HepG2 (cell line): ENCODE results near the gene TMA7B. TPM values are rescaled to one million over a fixed set of nuclear protein-coding genes. Genes with fewer than 3 reads are reported as not detected.

Source experiments
- ATAC-seq: fragments of 200-7000 bp; cut with Tn5 transposase; 3 replicates; pipeline ENCODE4 v1.9.1; 2020; ENCODE audit warnings: mild to moderate bottlenecking, moderate library complexity
- BruUV-seq: library from RNA; stranded (reverse); fragments of 400-500 nt; replicated peaks from 2 replicates; lab custom pipeline; 2021; lab: Mats Ljungman, UMichigan
- CTCF ChIA-PET: fragments of 300-600 bp; formaldehyde crosslinking; extraction: SDS; loops from one replicate; lab custom pipeline; 2021; ENCODE audit warnings: low total read pairs, inconsistent platforms, low intra/inter-chr PET ratio; lab: Yijun Ruan, JAX
- POLR2A ChIA-PET: fragments of 350-600 bp; sonication (Branson Sonifier 250); formaldehyde crosslinking; loops from one replicate; lab custom pipeline; 2020; ENCODE audit warnings: antibody characterized with exemption, inconsistent platforms; lab: Yijun Ruan, JAX
- DNase-seq: peaks from one replicate; pipeline ENCODE4 v3.0.0-alpha.2; 2015; ENCODE audit warnings: low spot score
- FAIRE-seq: peaks from 3 replicates; lab custom pipeline; 2011; peaks lifted over from hg19 to GRCh38; lab: Jason Lieb, UNC
- H2AFZ ChIP-seq: one replicate; pipeline ENCODE4 v1.6.1; 2011; ENCODE audit warnings: low read length, inconsistent platforms
- H3K27ac ChIP-seq: fragments of 300-600 bp; 3 replicates; pipeline ENCODE4 v1.8.0; 2011; ENCODE audit warnings: mixed run types, mild to moderate bottlenecking, mixed read lengths, low read length, inconsistent platforms; ENCODE audit not compliant: insufficient read depth; ENCODE audit errors: extremely low read length
- H3K27me3 ChIP-seq, 2 experiments: fragments of 200-600 bp in 1 of 2; 2 replicates in 1 of 2; 3 replicates in 1 of 2; pipeline versions ENCODE4 v1.6.0 to v1.8.0; 2011; ENCODE audit warnings: low read length in 2 of 2, mild to moderate bottlenecking in 2 of 2, moderate library complexity in 2 of 2, inconsistent platforms in 1 of 2; ENCODE audit not compliant: insufficient read depth in 2 of 2, control insufficient read depth in 1 of 2
- H3K36me3 ChIP-seq, 2 experiments: fragments of 200-600 bp in 1 of 2; replicated peaks in 1 of 2; 2 replicates in 1 of 2; 3 replicates in 1 of 2; pipeline versions ENCODE4 v1.5.1 to v1.8.0; 2011; ENCODE audit warnings: low read length in 2 of 2, inconsistent platforms in 1 of 2; ENCODE audit not compliant: insufficient read depth in 2 of 2, control insufficient read depth in 1 of 2
- H3K4me1 ChIP-seq: 2 replicates; pipeline ENCODE4 v1.5.1; 2012; ENCODE audit warnings: low read length, inconsistent platforms; ENCODE audit not compliant: insufficient read depth
- H3K4me2 ChIP-seq: 2 replicates; pipeline ENCODE4 v1.6.0; 2011; ENCODE audit warnings: low read depth, low read length, inconsistent platforms
- H3K4me3 ChIP-seq, 3 experiments: fragments of 200-600 bp in 1 of 3; sonication (generic), shearing (Covaris generic) in 1 of 3; replicated peaks in 1 of 3; 2 replicates each; pipeline ENCODE4 v1.5.1; 2011 to 2016; ENCODE audit warnings: low read length in 3 of 3, inconsistent platforms in 2 of 3, low read depth in 2 of 3, mild to moderate bottlenecking in 2 of 3, control low read depth in 1 of 3, mixed read lengths in 1 of 3; ENCODE audit not compliant: insufficient read depth in 1 of 3
- H3K79me2 ChIP-seq: one replicate; pipeline ENCODE4 v1.6.1; 2011; ENCODE audit warnings: low read length, inconsistent platforms; ENCODE audit not compliant: insufficient read depth
- H3K9ac ChIP-seq: 2 replicates; pipeline ENCODE4 v1.6.0; 2011; ENCODE audit warnings: mild to moderate bottlenecking, low read depth, low read length, inconsistent platforms; ENCODE audit not compliant: insufficient read depth
- H3K9me3 ChIP-seq: 2 replicates; pipeline ENCODE4 v1.5.1; 2012; ENCODE audit warnings: mild to moderate bottlenecking, low read length
- H4K20me1 ChIP-seq: 2 replicates; pipeline ENCODE4 v1.6.0; 2011; ENCODE audit warnings: inconsistent platforms, mild to moderate bottlenecking, low read length, moderate library complexity; ENCODE audit not compliant: insufficient read depth
- CAMTA2 ChIP-seq: sonication (generic); formaldehyde crosslinking; IDR thresholded peaks from 2 replicates; pipeline ENCODE4 v1.4.0; 2020; ENCODE audit warnings: mild to moderate bottlenecking, missing genetic modification reagents, borderline replicate concordance
- CENPT ChIP-seq: sonication (generic); formaldehyde crosslinking; IDR thresholded peaks from 2 replicates; pipeline ENCODE4 v1.8.0; 2022; ENCODE audit warnings: low read depth, mild to moderate bottlenecking, moderate library complexity, missing genetic modification reagents
- GMEB1 ChIP-seq: sonication (generic); formaldehyde crosslinking; IDR thresholded peaks from 2 replicates; pipeline ENCODE4 v1.5.1; 2020; ENCODE audit warnings: missing genetic modification reagents, mild to moderate bottlenecking, borderline replicate concordance
- NPAS2 ChIP-seq: sonication (generic); formaldehyde crosslinking; IDR thresholded peaks from 2 replicates; pipeline ENCODE4 v1.8.0; 2022; ENCODE audit warnings: mild to moderate bottlenecking, missing genetic modification reagents, borderline replicate concordance
- SIX1 ChIP-seq: sonication (generic); formaldehyde crosslinking; IDR thresholded peaks from 2 replicates; pipeline ENCODE4 v1.4.0; 2020; ENCODE audit warnings: missing genetic modification reagents, borderline replicate concordance
- ZFYVE20 ChIP-seq: sonication (generic); formaldehyde crosslinking; IDR thresholded peaks from 2 replicates; pipeline ENCODE4 v1.8.0; 2023; ENCODE audit warnings: low read depth, mild to moderate bottlenecking, moderate library complexity, missing genetic modification reagents, borderline replicate concordance
- ZNF282 ChIP-seq: fragments of 450-650 bp; IDR thresholded peaks from 2 replicates; pipeline ENCODE4 v1.6.1; 2018; ENCODE audit not compliant: partially characterized antibody
- WGBS: methylation state at CpG from one replicate; pipeline ENCODE4 v1.1.6; 2017; ENCODE audit warnings: low lambda C conversion rate; 5-methylcytosine and 5-hydroxymethylcytosine counted together
- in situ Hi-C: cut with HindIII; loops from 2 replicates; pipeline ENCODE4 v1.10.0; 2017; ENCODE audit warnings: low pct_unique_long_range_greater_than_20kb; ENCODE audit not compliant: extremely low pct_ligation_motif_present
- intact Hi-C: fragments of 100-400 bp; cut with micrococcal nuclease; formaldehyde crosslinking; loops from one replicate; pipeline ENCODE4 v1.10.0; 2022; ENCODE audit not compliant: unreplicated experiment
- polyA plus RNA-seq, 8 experiments: library from polyadenylated mRNA; depleted of rRNA in 3 of 8; stranded (reverse) in 7 of 8; unstranded in 1 of 8; fragments of >200 nt; fragmentation: Illumina TruSeq in 4 of 8; extraction: Trizol in 4 of 8; gene quantifications; 2 replicates each; pipeline versions ENCODE4 v1.2.1 to v1.2.3, GENCODE V29; 2011 to 2016; ENCODE audit warnings: low read depth in 4 of 8, missing spikeins in 1 of 8, mixed read lengths in 1 of 8; ENCODE audit not compliant: insufficient read depth in 1 of 8
- total RNA-seq, 5 experiments: library from RNA; depleted of rRNA; stranded (reverse); fragments of >200 nt; fragmentation: Illumina TruSeq; extraction: Trizol; gene quantifications; 2 replicates each; pipeline ENCODE4 v1.2.3, GENCODE V29; 2016; ENCODE audit warnings: low read depth in 1 of 5
- TF ChIP-seq, protein P1 (sequence below): IDR thresholded peaks from 2 replicates; pipeline ENCODE4 v1.6.1; 2016; ENCODE audit warnings: low read depth, missing genetic modification reagents, missing compliant biosample characterization
- TF ChIP-seq, protein P2 (sequence below): sonication (generic); formaldehyde crosslinking; IDR thresholded peaks from 2 replicates; pipeline ENCODE4 v1.5.0; 2020; ENCODE audit warnings: missing genetic modification reagents

TMA7B gene
- total and polyA plus RNA-seq, 2 of the 13 experiments (the other 11 are each of a cell fraction or from before 2014, with no cell fraction given) = not detected

GRCh38 chr22:39983346-39983745 lies 23.1 kb downstream of the TMA7B start:
- H3K79me2 ChIP-seq = no peaks in the 10 kb centered on the region
- TF ChIP-seq GMEB1 (CRISPR knock-in tag) = no peak
- TF ChIP-seq, protein P1, sequence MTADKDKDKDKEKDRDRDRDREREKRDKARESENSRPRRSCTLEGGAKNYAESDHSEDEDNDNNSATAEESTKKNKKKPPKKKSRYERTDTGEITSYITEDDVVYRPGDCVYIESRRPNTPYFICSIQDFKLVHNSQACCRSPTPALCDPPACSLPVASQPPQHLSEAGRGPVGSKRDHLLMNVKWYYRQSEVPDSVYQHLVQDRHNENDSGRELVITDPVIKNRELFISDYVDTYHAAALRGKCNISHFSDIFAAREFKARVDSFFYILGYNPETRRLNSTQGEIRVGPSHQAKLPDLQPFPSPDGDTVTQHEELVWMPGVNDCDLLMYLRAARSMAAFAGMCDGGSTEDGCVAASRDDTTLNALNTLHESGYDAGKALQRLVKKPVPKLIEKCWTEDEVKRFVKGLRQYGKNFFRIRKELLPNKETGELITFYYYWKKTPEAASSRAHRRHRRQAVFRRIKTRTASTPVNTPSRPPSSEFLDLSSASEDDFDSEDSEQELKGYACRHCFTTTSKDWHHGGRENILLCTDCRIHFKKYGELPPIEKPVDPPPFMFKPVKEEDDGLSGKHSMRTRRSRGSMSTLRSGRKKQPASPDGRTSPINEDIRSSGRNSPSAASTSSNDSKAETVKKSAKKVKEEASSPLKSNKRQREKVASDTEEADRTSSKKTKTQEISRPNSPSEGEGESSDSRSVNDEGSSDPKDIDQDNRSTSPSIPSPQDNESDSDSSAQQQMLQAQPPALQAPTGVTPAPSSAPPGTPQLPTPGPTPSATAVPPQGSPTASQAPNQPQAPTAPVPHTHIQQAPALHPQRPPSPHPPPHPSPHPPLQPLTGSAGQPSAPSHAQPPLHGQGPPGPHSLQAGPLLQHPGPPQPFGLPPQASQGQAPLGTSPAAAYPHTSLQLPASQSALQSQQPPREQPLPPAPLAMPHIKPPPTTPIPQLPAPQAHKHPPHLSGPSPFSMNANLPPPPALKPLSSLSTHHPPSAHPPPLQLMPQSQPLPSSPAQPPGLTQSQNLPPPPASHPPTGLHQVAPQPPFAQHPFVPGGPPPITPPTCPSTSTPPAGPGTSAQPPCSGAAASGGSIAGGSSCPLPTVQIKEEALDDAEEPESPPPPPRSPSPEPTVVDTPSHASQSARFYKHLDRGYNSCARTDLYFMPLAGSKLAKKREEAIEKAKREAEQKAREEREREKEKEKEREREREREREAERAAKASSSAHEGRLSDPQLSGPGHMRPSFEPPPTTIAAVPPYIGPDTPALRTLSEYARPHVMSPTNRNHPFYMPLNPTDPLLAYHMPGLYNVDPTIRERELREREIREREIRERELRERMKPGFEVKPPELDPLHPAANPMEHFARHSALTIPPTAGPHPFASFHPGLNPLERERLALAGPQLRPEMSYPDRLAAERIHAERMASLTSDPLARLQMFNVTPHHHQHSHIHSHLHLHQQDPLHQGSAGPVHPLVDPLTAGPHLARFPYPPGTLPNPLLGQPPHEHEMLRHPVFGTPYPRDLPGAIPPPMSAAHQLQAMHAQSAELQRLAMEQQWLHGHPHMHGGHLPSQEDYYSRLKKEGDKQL (CRISPR knock-in tag) = no peak
- no peak for TF ChIP-seq CAMTA2 (CRISPR knock-in tag)
- no peak for TF ChIP-seq NPAS2 (CRISPR knock-in tag)
- TF ChIP-seq SIX1 (CRISPR knock-in tag) = no peak
- no peak for TF ChIP-seq ZNF282
- no peak for TF ChIP-seq ZFYVE20 (CRISPR knock-in tag)
- TF ChIP-seq CENPT (CRISPR knock-in tag) = no peak
- TF ChIP-seq, protein P2, sequence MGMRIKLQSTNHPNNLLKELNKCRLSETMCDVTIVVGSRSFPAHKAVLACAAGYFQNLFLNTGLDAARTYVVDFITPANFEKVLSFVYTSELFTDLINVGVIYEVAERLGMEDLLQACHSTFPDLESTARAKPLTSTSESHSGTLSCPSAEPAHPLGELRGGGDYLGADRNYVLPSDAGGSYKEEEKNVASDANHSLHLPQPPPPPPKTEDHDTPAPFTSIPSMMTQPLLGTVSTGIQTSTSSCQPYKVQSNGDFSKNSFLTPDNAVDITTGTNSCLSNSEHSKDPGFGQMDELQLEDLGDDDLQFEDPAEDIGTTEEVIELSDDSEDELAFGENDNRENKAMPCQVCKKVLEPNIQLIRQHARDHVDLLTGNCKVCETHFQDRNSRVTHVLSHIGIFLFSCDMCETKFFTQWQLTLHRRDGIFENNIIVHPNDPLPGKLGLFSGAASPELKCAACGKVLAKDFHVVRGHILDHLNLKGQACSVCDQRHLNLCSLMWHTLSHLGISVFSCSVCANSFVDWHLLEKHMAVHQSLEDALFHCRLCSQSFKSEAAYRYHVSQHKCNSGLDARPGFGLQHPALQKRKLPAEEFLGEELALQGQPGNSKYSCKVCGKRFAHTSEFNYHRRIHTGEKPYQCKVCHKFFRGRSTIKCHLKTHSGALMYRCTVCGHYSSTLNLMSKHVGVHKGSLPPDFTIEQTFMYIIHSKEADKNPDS = no peak
- peaks cover 0 to 2% of the 10 kb centered on the region in 2 experiments; a peak in 1 of 5 replicates for H3K27me3 ChIP-seq
- DNase-seq (no peak), ATAC-seq (no peak), FAIRE-seq (no peak)
- no peak overlapping the region for H3K27ac ChIP-seq
- WGBS = 28% methylated on average over 4 of the region's 4 CpGs
- no peak overlapping the region for H3K4me2 ChIP-seq
- no peak overlapping the region for H3K9ac ChIP-seq
- H3K4me3 ChIP-seq = no peak overlapping the region
- no peaks in the 10 kb centered on the region for H3K9me3 ChIP-seq
- ChIA-PET CTCF (no interaction called here), POLR2A (no interaction called here)
- intact Hi-C loops = no loop called here
- H3K36me3 ChIP-seq = no peaks in the 10 kb centered on the region
- in situ Hi-C loops = no loop called here
- no TSS peak for BruUV-seq
- no peaks in the 10 kb centered on the region for H4K20me1 ChIP-seq
- 0 out of 2 replicates have a peak, but pooled peaks cover 5% of the 10 kb centered on the region for H3K4me1 ChIP-seq
- no peak overlapping the region for H2AFZ ChIP-seq
